GM18868 (cell line): ENCODE data around the gene KCNQ4.

Source experiments
- ATAC-seq: cut with Tn5 transposase; IDR thresholded peaks from one replicate; pipeline ENCODE4 v1.9.1; 2021; ENCODE audit warnings: mild to moderate bottlenecking, moderate library complexity; ENCODE audit not compliant: unreplicated experiment

Gene KCNQ4

GRCh38 chr1:40794974-40795715 lies 11.6 kb downstream of the KCNQ4 start:
- ATAC-seq = peak; percentile 50

GRCh38 chr1:40795811-40796586 lies 12.4 kb downstream of the KCNQ4 start:
- ATAC-seq = peak; percentile 48

GRCh38 chr1:40796939-40797667 lies 13.5 kb downstream of the KCNQ4 start:
- ATAC-seq = no peak

GRCh38 chr1:40797668-40798010 lies 14.1 kb downstream of the KCNQ4 start:
- ATAC-seq = no peak

- ATAC-seq = no peak
Observed at GRCh38 chr1:40798366-40799281, 15.0 kb downstream of the KCNQ4 start.

GRCh38 chr1:40799351-40799867 lies 15.8 kb downstream of the KCNQ4 start:
- no peak for ATAC-seq

GRCh38 chr1:40801742-40802077 lies 18.1 kb downstream of the KCNQ4 start:
- no peak for ATAC-seq

- ATAC-seq = peak; percentile 64
Observed at GRCh38 chr1:40802078-40802741, 18.6 kb downstream of the KCNQ4 start.

GRCh38 chr1:40802742-40803113 lies 19.1 kb downstream of the KCNQ4 start:
- ATAC-seq = no peak

GRCh38 chr1:40803447-40803846 lies 19.9 kb downstream of the KCNQ4 start:
- ATAC-seq = no peak

GRCh38 chr1:40803902-40804301 lies 20.3 kb downstream of the KCNQ4 start:
- no peak for ATAC-seq

GRCh38 chr1:40806240-40806639 lies 22.7 kb downstream of the KCNQ4 start:
- ATAC-seq = no peak

- no peak for ATAC-seq
Observed at GRCh38 chr1:40806731-40807695, 23.4 kb downstream of the KCNQ4 start.

- ATAC-seq = no peak
Observed at GRCh38 chr1:40808002-40808401, 24.4 kb downstream of the KCNQ4 start.

GRCh38 chr1:40808444-40808843 lies 24.9 kb downstream of the KCNQ4 start:
- no peak for ATAC-seq

GRCh38 chr1:40808909-40809308 lies 25.3 kb downstream of the KCNQ4 start:
- no peak for ATAC-seq

- ATAC-seq = no peak
Observed at GRCh38 chr1:40810927-40811326, 27.3 kb downstream of the KCNQ4 start.

GRCh38 chr1:40815420-40815819 lies 31.8 kb downstream of the KCNQ4 start:
- no peak for ATAC-seq

- peak; percentile 32 for ATAC-seq
Observed at GRCh38 chr1:40817791-40818263, 34.2 kb downstream of the KCNQ4 start.
